CD4-positive, alpha-beta T cell treated with Interleukin-21 for 1 hour (primary cell): ENCODE data around the gene GPR162.

Source experiments
- DNase-seq: peaks from one replicate; pipeline ENCODE4 v3.0.0-alpha.2; 2020

Gene GPR162

GRCh38 chr12:6787309-6787708 is 34.3 kb upstream of the GPR162 start:
- no peak for DNase-seq

DNA sequence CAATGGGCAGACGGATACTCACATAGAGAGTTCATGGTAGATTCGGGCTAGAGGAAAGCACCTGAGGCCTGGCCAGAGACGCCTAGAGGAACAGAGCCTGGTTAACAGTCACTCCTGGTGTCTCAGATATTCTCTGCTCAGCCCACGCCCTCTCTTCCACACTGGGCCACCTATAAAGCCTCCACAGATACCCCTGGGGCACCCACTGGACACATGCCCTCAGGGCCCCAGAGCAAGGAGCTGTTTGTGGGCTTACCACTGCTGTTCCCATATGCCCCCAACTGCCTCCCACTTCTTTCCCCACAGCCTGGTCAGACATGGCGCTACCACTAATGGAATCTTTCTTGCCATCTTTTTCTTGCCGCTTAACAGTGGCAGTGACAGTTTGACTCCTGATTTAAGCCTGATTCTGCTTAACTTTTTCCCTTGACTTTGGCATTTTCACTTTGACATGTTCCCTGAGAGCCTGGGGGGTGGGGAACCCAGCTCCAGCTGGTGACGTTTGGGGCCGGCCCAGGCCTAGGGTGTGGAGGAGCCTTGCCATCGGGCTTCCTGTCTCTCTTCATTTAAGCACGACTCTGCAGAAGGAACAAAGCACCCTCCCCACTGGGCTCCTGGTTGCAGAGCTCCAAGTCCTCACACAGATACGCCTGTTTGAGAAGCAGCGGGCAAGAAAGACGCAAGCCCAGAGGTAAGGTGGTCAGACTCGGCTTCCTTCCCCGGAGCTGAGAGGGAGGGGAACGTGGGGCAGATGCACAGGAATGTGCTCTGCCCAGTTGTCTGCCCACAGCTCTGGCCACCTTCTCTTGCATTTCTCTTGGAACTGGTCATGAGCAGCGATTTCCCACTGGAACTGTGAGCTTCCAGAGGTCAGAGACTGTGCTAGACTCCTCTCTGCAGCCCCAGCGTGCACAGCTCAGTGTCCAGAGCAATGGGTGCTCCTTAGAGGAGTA is 32.4 kb upstream of the GPR162 start, which contains the start of gene CD4:
CD4 (plus strand) TSS at position 557 of the 953 bp plus-strand sequence. CDS start 10,611 bp downstream, outside the sequence.
- DNase-seq: peak; percentile 76

DNA sequence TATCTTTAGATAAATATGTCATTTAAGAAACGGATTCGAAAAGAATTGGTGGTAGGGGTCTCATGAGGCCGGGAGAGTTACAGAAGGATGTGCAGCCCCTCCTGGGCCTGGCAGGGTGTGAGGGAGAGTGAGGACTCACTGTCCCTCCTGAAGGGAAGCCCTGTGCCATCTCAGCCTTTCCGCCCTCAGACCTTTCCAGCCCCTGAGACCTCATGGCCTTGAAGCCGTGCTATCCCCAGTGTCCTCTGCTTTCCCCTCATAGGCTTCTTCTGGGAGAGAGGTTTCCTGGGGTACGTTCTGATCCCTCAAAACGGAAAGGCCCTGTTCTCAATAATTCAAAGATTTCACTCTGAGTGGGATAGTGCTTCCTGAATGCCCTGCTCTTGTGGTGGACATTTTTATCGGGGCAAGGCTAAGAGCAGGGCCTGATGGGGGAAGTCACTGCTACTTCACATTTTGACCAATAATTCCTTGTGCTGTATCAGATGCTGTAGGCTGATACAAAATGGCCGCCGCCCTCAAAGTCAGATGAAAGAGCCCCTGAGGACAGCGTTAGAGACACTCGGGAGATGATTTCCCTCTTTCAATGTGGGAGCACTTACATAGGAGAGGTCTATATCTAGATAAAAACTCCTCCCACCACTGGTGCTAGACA is 31.0 kb upstream of the GPR162 start:
- DNase-seq: peak; percentile 47

GRCh38 chr12:6791931-6792520 is 29.6 kb upstream of the GPR162 start:
- no peak for DNase-seq

- DNase-seq: peak; percentile 51
These were observed 29.0 kb upstream of the GPR162 start for GRCh38 chr12:6792522-6793201.

DNA sequence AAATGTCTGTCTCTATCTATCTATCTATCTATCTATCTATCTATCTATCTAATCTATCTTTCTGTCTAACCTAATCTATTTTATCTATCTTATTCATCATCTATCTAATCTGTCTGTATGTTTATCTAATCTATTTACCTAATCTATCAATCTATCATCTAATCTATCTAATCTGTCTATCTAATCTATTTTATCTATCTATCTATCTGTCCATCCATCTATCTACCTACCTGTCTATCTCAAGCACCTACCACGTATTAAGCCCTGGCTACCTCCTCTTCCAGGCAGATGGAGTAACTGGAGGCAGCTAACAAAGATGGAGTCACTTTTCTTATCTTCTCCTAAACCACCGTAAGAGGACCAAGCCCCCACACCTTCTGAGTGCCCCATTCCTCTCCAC is 26.5 kb upstream of the GPR162 start:
- DNase-seq: no peak

DNA sequence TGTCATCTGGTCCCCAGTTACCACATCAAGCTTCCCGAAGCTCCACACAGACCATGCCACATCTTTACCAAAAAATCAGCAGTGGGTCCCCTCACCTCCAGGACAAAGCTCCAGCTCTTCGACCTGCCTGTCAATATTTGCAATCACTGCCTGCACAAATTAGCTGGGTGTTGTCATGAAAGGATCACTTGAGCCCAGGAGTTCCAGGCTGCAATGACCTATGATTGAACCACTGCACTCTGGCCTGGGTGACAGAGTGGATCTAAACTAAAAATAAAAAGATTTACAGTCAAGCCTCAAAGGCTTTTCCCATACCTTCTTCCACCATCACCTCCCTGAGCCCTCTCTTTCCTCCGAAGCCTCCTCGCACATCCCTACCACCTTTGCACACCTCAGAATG is 25.0 kb upstream of the GPR162 start:
- no peak for DNase-seq

GRCh38 chr12:6799147-6799546 is 22.5 kb upstream of the GPR162 start:
- DNase-seq: no peak

GRCh38 chr12:6807170-6807569 is 14.5 kb upstream of the GPR162 start:
- DNase-seq: no peak

DNA sequence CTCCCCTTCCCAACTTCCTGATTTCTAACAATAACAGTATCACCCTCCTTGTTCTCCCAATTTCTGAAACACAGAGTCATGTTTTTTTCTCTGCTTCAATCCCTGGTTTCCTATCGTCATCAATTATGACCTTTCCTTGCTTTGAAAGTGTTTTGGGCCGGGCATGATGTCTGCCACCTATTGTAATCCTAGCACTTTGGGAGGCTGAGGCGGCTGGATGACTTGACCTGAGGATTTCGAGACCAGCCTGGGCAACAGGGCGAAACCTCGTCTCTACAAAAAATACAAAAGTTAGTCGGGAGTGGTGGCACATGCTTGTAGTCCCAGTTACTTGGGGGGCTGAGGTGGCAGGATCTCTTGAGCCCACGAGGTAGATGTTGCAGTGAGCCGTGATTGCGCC is 12.6 kb upstream of the GPR162 start:
- DNase-seq: no peak

- DNase-seq: no peak
These were observed 10.9 kb upstream of the GPR162 start for GRCh38 chr12:6810758-6811157.

GRCh38 chr12:6813363-6813762 is 8.3 kb upstream of the GPR162 start:
- no peak for DNase-seq

DNA sequence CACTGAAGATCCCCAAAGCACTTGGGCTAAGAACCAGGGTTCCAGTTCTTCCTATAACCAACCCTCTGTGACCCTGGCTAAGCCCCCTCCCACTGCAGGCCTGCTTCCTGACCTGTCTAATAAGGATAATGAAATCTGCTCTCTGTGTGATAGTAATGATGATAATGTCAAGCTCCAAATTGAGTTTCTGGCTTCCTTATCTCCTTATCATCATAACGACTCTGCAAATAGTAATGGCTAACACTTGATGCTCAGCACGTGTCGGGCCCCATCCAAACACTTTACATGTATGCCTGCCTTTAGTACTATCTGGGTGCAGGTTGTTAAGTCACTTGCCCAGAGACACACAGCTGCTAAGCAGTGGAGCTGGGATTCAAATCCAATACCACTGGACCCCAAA is 5.0 kb upstream of the GPR162 start:
- DNase-seq: no peak

- DNase-seq: no peak
These were observed 4.5 kb upstream of the GPR162 start for GRCh38 chr12:6817098-6817497.

DNA sequence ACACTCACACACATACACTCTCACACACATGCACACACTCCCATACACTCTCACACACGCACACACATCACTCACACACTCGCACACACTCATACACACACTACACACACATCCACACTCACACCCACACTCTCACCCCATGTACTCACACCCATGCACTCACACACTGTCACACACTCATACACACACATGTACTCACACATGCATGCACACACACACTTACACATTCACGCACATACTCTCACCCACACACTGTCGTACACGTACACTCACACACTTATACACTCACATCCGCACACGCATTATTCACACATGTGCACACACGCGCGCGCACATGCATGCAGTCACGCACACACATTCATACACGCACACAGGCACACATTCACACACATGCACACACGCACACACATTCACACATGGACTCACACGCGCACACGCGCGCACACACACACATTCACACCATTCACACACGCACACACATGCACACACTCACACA is 3.9 kb upstream of the GPR162 start:
- DNase-seq: no peak

GRCh38 chr12:6818222-6818621 is 3.4 kb upstream of the GPR162 start:
- no peak for DNase-seq

- DNase-seq: no peak
These were observed 3.0 kb upstream of the GPR162 start for GRCh38 chr12:6818645-6819044.

GRCh38 chr12:6819106-6820030 is 2.3 kb upstream of the GPR162 start:
- DNase-seq: no peak

DNA sequence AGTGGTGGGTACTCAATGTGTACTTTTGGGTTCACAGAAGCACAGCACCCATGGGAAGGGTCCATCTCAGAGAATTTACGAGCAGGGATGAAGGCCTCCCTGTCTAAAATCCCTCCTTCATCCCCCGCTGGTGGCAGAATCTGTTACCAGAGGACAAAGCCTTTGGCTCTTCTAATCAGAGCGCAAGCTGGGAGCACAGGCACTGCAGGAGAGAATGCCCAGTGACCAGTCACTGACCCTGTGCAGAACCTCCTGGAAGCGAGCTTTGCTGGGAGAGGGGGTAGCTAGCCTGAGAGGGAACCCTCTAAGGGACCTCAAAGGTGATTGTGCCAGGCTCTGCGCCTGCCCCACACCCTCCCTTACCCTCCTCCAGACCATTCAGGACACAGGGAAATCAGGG is 1.5 kb upstream of the GPR162 start:
- no peak for DNase-seq

DNA sequence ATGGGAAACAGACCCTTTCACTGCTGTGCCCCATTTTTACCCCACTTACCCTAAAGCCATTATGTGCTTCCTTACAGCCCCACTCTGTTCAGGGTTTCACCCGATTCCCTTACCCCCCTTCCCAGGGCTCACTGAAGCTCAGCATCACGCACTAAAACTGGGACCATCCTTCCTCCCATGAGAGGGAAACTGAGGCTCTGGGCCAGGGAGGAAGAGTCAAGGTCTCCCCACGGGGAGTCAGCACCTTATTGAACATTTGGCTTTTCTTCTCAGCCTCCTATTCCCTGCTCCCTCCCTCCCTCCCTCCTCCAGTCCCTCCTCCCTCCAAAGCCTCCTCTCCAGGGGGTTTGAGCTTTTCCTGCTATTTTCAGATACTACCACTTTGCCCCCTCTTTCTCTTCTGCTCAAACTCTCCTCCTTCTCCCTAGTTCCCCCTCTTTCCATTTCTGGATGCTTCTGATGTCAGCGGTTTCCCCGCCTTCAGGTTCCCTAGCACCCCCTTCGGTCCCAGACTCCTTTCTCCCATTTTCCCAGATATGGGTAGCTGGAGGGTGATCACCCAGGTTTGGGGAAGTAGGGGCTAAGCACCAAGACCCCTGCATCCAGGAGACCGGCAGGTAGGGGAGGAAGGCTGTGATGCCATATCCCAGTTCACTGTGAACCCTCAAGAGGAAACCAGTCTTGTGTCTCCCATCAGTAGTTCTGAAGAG is 960 bp downstream of the GPR162 start:
- no peak for DNase-seq
